HepG2 (cell line): ENCODE data around the gene BOD1. TPM values are rescaled to one million over a fixed set of nuclear protein-coding genes. Genes with fewer than 3 reads are reported as not detected.

Experiments
- ATAC-seq: fragments of 200-7000 bp; cut with Tn5 transposase; 3 replicates; pipeline ENCODE4 v1.9.1; 2020; ENCODE audit warnings: mild to moderate bottlenecking, moderate library complexity
- BruUV-seq: library from RNA; stranded (reverse); fragments of 400-500 nt; replicated peaks from 2 replicates; lab custom pipeline; 2021; lab: Mats Ljungman, UMichigan
- CTCF ChIA-PET: fragments of 300-600 bp; formaldehyde crosslinking; extraction: SDS; loops from one replicate; lab custom pipeline; 2021; ENCODE audit warnings: low total read pairs, inconsistent platforms, low intra/inter-chr PET ratio; lab: Yijun Ruan, JAX
- POLR2A ChIA-PET: fragments of 350-600 bp; sonication (Branson Sonifier 250); formaldehyde crosslinking; loops from one replicate; lab custom pipeline; 2020; ENCODE audit warnings: antibody characterized with exemption, inconsistent platforms; lab: Yijun Ruan, JAX
- DNase-seq: peaks from one replicate; pipeline ENCODE4 v3.0.0-alpha.2; 2015; ENCODE audit warnings: low spot score
- FAIRE-seq: peaks from 3 replicates; lab custom pipeline; 2011; peaks lifted over from hg19 to GRCh38; lab: Jason Lieb, UNC
- H2AFZ ChIP-seq: one replicate; pipeline ENCODE4 v1.6.1; 2011; ENCODE audit warnings: low read length, inconsistent platforms
- H3K27ac ChIP-seq: fragments of 300-600 bp; 3 replicates; pipeline ENCODE4 v1.8.0; 2011; ENCODE audit warnings: mixed run types, mild to moderate bottlenecking, mixed read lengths, low read length, inconsistent platforms; ENCODE audit not compliant: insufficient read depth; ENCODE audit errors: extremely low read length
- H3K27me3 ChIP-seq, 2 experiments: fragments of 200-600 bp in 1 of 2; 2 replicates in 1 of 2; 3 replicates in 1 of 2; pipeline versions ENCODE4 v1.6.0 to v1.8.0; 2011; ENCODE audit warnings: low read length in 2 of 2, mild to moderate bottlenecking in 2 of 2, moderate library complexity in 2 of 2, inconsistent platforms in 1 of 2; ENCODE audit not compliant: insufficient read depth in 2 of 2, control insufficient read depth in 1 of 2
- H3K36me3 ChIP-seq, 2 experiments: fragments of 200-600 bp in 1 of 2; replicated peaks in 1 of 2; 2 replicates in 1 of 2; 3 replicates in 1 of 2; pipeline versions ENCODE4 v1.5.1 to v1.8.0; 2011; ENCODE audit warnings: low read length in 2 of 2, inconsistent platforms in 1 of 2; ENCODE audit not compliant: insufficient read depth in 2 of 2, control insufficient read depth in 1 of 2
- H3K4me1 ChIP-seq: 2 replicates; pipeline ENCODE4 v1.5.1; 2012; ENCODE audit warnings: low read length, inconsistent platforms; ENCODE audit not compliant: insufficient read depth
- H3K4me2 ChIP-seq: 2 replicates; pipeline ENCODE4 v1.6.0; 2011; ENCODE audit warnings: low read depth, low read length, inconsistent platforms
- H3K4me3 ChIP-seq, 3 experiments: fragments of 200-600 bp in 1 of 3; sonication (generic), shearing (Covaris generic) in 1 of 3; replicated peaks in 1 of 3; 2 replicates each; pipeline ENCODE4 v1.5.1; 2011 to 2016; ENCODE audit warnings: low read length in 3 of 3, inconsistent platforms in 2 of 3, low read depth in 2 of 3, mild to moderate bottlenecking in 2 of 3, control low read depth in 1 of 3, mixed read lengths in 1 of 3; ENCODE audit not compliant: insufficient read depth in 1 of 3
- H3K79me2 ChIP-seq: one replicate; pipeline ENCODE4 v1.6.1; 2011; ENCODE audit warnings: low read length, inconsistent platforms; ENCODE audit not compliant: insufficient read depth
- H3K9ac ChIP-seq: 2 replicates; pipeline ENCODE4 v1.6.0; 2011; ENCODE audit warnings: mild to moderate bottlenecking, low read depth, low read length, inconsistent platforms; ENCODE audit not compliant: insufficient read depth
- H3K9me3 ChIP-seq: 2 replicates; pipeline ENCODE4 v1.5.1; 2012; ENCODE audit warnings: mild to moderate bottlenecking, low read length
- H4K20me1 ChIP-seq: 2 replicates; pipeline ENCODE4 v1.6.0; 2011; ENCODE audit warnings: inconsistent platforms, mild to moderate bottlenecking, low read length, moderate library complexity; ENCODE audit not compliant: insufficient read depth
- FOXA3 ChIP-seq: IDR thresholded peaks from 2 replicates; pipeline ENCODE4 v1.6.1; 2016; ENCODE audit warnings: missing genetic modification reagents, missing compliant biosample characterization
- HNF1B ChIP-seq: sonication (generic); formaldehyde crosslinking; IDR thresholded peaks from 2 replicates; pipeline ENCODE4 v1.5.1; 2020; ENCODE audit warnings: mild to moderate bottlenecking, moderate library complexity, missing genetic modification reagents
- KAT7 ChIP-seq: IDR thresholded peaks from 2 replicates; pipeline ENCODE4 v1.6.1; 2018; ENCODE audit warnings: borderline replicate concordance, missing compliant biosample characterization
- SKI ChIP-seq: fragments of 450-650 bp; IDR thresholded peaks from one replicate; pipeline ENCODE4 v1.6.1; 2018; ENCODE audit warnings: mild to moderate bottlenecking; ENCODE audit not compliant: partially characterized antibody
- YEATS4 ChIP-seq: sonication (generic); formaldehyde crosslinking; IDR thresholded peaks from 2 replicates; pipeline ENCODE4 v1.4.0; 2020; ENCODE audit warnings: missing genetic modification reagents, borderline replicate concordance
- ZNF10 ChIP-seq: sonication (generic); formaldehyde crosslinking; IDR thresholded peaks from 2 replicates; pipeline ENCODE4 v1.4.0; 2020; ENCODE audit warnings: mild to moderate bottlenecking, low read depth, missing genetic modification reagents, borderline replicate concordance
- ZNF225 ChIP-seq: sonication (generic); formaldehyde crosslinking; IDR thresholded peaks from 2 replicates; pipeline ENCODE4 v1.4.0; 2020; ENCODE audit warnings: mild to moderate bottlenecking, missing genetic modification reagents
- ZNF335 ChIP-seq: sonication (generic); formaldehyde crosslinking; IDR thresholded peaks from 2 replicates; pipeline ENCODE4 v1.4.0; 2020; ENCODE audit warnings: missing genetic modification reagents
- ZNF572 ChIP-seq: sonication (generic); formaldehyde crosslinking; IDR thresholded peaks from 2 replicates; pipeline ENCODE4 v1.5.1; 2020; ENCODE audit warnings: mild to moderate bottlenecking, missing genetic modification reagents
- ZNF577 ChIP-seq: sonication (generic); formaldehyde crosslinking; IDR thresholded peaks from 2 replicates; pipeline ENCODE4 v1.4.0; 2020; ENCODE audit warnings: mild to moderate bottlenecking, low read depth, missing genetic modification reagents, borderline replicate concordance
- ZNF614 ChIP-seq: IDR thresholded peaks from 2 replicates; pipeline ENCODE4 v1.6.1; 2018; ENCODE audit warnings: missing biosample characterization, missing genetic modification reagents, inconsistent platforms, borderline replicate concordance
- ZNF776 ChIP-seq: sonication (generic); formaldehyde crosslinking; IDR thresholded peaks from 2 replicates; pipeline ENCODE4 v1.4.0; 2020; ENCODE audit warnings: mild to moderate bottlenecking, missing genetic modification reagents
- WGBS: methylation state at CpG from one replicate; pipeline ENCODE4 v1.1.6; 2017; ENCODE audit warnings: low lambda C conversion rate; 5-methylcytosine and 5-hydroxymethylcytosine counted together
- in situ Hi-C: cut with HindIII; loops from 2 replicates; pipeline ENCODE4 v1.10.0; 2017; ENCODE audit warnings: low pct_unique_long_range_greater_than_20kb; ENCODE audit not compliant: extremely low pct_ligation_motif_present
- intact Hi-C: fragments of 100-400 bp; cut with micrococcal nuclease; formaldehyde crosslinking; loops from one replicate; pipeline ENCODE4 v1.10.0; 2022; ENCODE audit not compliant: unreplicated experiment
- polyA plus RNA-seq, 8 experiments: library from polyadenylated mRNA; depleted of rRNA in 3 of 8; stranded (reverse) in 7 of 8; unstranded in 1 of 8; fragments of >200 nt; fragmentation: Illumina TruSeq in 4 of 8; extraction: Trizol in 4 of 8; gene quantifications; 2 replicates each; pipeline versions ENCODE4 v1.2.1 to v1.2.3, GENCODE V29; 2011 to 2016; ENCODE audit warnings: low read depth in 4 of 8, missing spikeins in 1 of 8, mixed read lengths in 1 of 8; ENCODE audit not compliant: insufficient read depth in 1 of 8
- total RNA-seq, 5 experiments: library from RNA; depleted of rRNA; stranded (reverse); fragments of >200 nt; fragmentation: Illumina TruSeq; extraction: Trizol; gene quantifications; 2 replicates each; pipeline ENCODE4 v1.2.3, GENCODE V29; 2016; ENCODE audit warnings: low read depth in 1 of 5

Gene BOD1
- total and polyA plus RNA-seq, 2 of the 13 experiments (the other 11 are each of a cell fraction or from before 2014, with no cell fraction given): 81.5 to 103 TPM

GRCh38 chr5:173591056-173591514 is 25.4 kb downstream of the BOD1 start:
- Histone ChIP-seq H3K36me3 (no peaks in the 10 kb centered on the region), H3K27me3 (no peaks in the 10 kb centered on the region), H3K79me2 (no peaks in the 10 kb centered on the region), H3K9me3 (peaks cover 43% of the 10 kb centered on the region), H4K20me1 (no peaks in the 10 kb centered on the region)
- ATAC-seq (no peak), DNase-seq (no peak)
- CTCF ChIA-PET: no interaction called here
- in situ Hi-C loops: no loop called here
- TF ChIP-seq ZNF572 (CRISPR knock-in tag) (no peak), SKI (no peak), ZNF614 (CRISPR knock-in tag) (no peak), ZNF225 (CRISPR knock-in tag) (no peak), ZNF776 (CRISPR knock-in tag) (no peak), ZNF10 (CRISPR knock-in tag) (no peak)
- TF ChIP-seq, all 625 proteins: peak for 0
- intact Hi-C loops: no loop called here
- Histone ChIP-seq H3K27ac (no peak overlapping the region), H3K4me2 (no peak overlapping the region), H3K4me3 (no peak overlapping the region), H3K9ac (no peak overlapping the region), H3K4me1 (no peaks in the 10 kb centered on the region), H2AFZ (no peak overlapping the region)
- POLR2A ChIA-PET: no interaction called here
- BruUV-seq: no TSS peak
- no peak for FAIRE-seq
- WGBS: 57% methylated on average over 11 of the region's 11 CpGs

- WGBS: 78% methylated on average over 6 of the region's 8 CpGs
- in situ Hi-C loops: no loop called here
- Histone ChIP-seq H3K27me3 (no peaks in the 10 kb centered on the region), H3K4me1 (no peaks in the 10 kb centered on the region), H4K20me1 (no peaks in the 10 kb centered on the region), H3K9ac (no peak overlapping the region), H3K36me3 (no peaks in the 10 kb centered on the region), H3K27ac (no peak overlapping the region), H3K4me2 (no peak overlapping the region), H3K4me3 (no peak overlapping the region), H3K9me3 (peaks cover 43% of the 10 kb centered on the region), H2AFZ (no peak overlapping the region), H3K79me2 (no peaks in the 10 kb centered on the region)
- CTCF ChIA-PET: no interaction called here
- POLR2A ChIA-PET: no interaction called here
- ATAC-seq (no peak), FAIRE-seq (no peak), DNase-seq (no peak)
- BruUV-seq: no TSS peak
- intact Hi-C loops: no loop called here
- TF ChIP-seq KAT7 (CRISPR knock-in tag) (no peak), YEATS4 (CRISPR knock-in tag) (no peak), HNF1B (CRISPR knock-in tag) (no peak), ZNF577 (CRISPR knock-in tag) (no peak), FOXA3 (CRISPR knock-in tag) (no peak), ZNF335 (CRISPR knock-in tag) (no peak)
These were observed 25.9 kb downstream of the BOD1 start for GRCh38 chr5:173590436-173591055.
